ENCODE data around the gene SYNE3.

SYNE3 gene

GRCh38 chr14:95548328-95548929, 32.0 kb upstream of the SYNE3 start:
- Histone ChIP-seq H3K4me3 (ENCODE audit: low read depth, low read length, poor library complexity, severe bottlenecking) (no peak overlapping the region), H3K27me3 (ENCODE audit: insufficient read depth, low read length) (no peaks in the 10 kb centered on the region), H3K9me2 (ENCODE audit: low read depth, low read length) (no peaks in the 10 kb centered on the region), H4K20me1 (ENCODE audit: insufficient read depth, low read length) (no peaks in the 10 kb centered on the region), H3K9ac (ENCODE audit: low read length) (no peak overlapping the region), H3K4me1 (ENCODE audit: insufficient read depth, low read length, severe bottlenecking) (no peaks in the 10 kb centered on the region), H3K4me2 (ENCODE audit: low read length) (no peak overlapping the region), H3F3A (ENCODE audit: insufficient read depth, low read length) (no peaks in the 10 kb centered on the region), H3K9me3 (ENCODE audit: low read length) (no peaks in the 10 kb centered on the region), H3K79me2 (ENCODE audit: insufficient read depth, low read length) (no peaks in the 10 kb centered on the region), H3K36me3 (ENCODE audit: insufficient read depth, low read length) (peaks cover 15% of the 10 kb centered on the region; the same call in 1 of the 2 replicates), H2AFZ (ENCODE audit: low read length) (no peak overlapping the region), H3K27ac (ENCODE audit: low read depth, low read length, poor library complexity, severe bottlenecking) (no peak overlapping the region)
- no peak for TF ChIP-seq EZH2 (IDR thresholded peaks at IDR 0.05; ENCODE audit: borderline replicate concordance, low read length)

GRCh38 chr14:95547626-95548327, 31.3 kb upstream of the SYNE3 start:
- H3K36me3 ChIP-seq (ENCODE audit: insufficient read depth, low read length) = peaks cover 15% of the 10 kb centered on the region; the same call in 1 of the 2 replicates
- H3K79me2 ChIP-seq (ENCODE audit: insufficient read depth, low read length) = peaks cover 3% of the 10 kb centered on the region; the same call in 1 of the 2 replicates
- H3K9ac ChIP-seq (ENCODE audit: low read length) = no peak overlapping the region
- H3K9me3 ChIP-seq (ENCODE audit: low read length) = no peaks in the 10 kb centered on the region
- no peak overlapping the region for H3K4me2 ChIP-seq (ENCODE audit: low read length)
- H2AFZ ChIP-seq (ENCODE audit: low read length) = no peak overlapping the region
- H4K20me1 ChIP-seq (ENCODE audit: insufficient read depth, low read length) = no peaks in the 10 kb centered on the region
- no peak overlapping the region for H3K27ac ChIP-seq (ENCODE audit: low read depth, low read length, poor library complexity, severe bottlenecking)
- no peaks in the 10 kb centered on the region for H3K4me1 ChIP-seq (ENCODE audit: insufficient read depth, low read length, severe bottlenecking)
- H3K9me2 ChIP-seq (ENCODE audit: low read depth, low read length) = no peaks in the 10 kb centered on the region
- no peaks in the 10 kb centered on the region for H3K27me3 ChIP-seq (ENCODE audit: insufficient read depth, low read length)
- H3K4me3 ChIP-seq (ENCODE audit: low read depth, low read length, poor library complexity, severe bottlenecking) = no peak overlapping the region
- no peaks in the 10 kb centered on the region for H3F3A ChIP-seq (ENCODE audit: insufficient read depth, low read length)
- no peak for TF ChIP-seq EZH2 (IDR thresholded peaks at IDR 0.05; ENCODE audit: borderline replicate concordance, low read length)
- TF ChIP-seq, protein P1, sequence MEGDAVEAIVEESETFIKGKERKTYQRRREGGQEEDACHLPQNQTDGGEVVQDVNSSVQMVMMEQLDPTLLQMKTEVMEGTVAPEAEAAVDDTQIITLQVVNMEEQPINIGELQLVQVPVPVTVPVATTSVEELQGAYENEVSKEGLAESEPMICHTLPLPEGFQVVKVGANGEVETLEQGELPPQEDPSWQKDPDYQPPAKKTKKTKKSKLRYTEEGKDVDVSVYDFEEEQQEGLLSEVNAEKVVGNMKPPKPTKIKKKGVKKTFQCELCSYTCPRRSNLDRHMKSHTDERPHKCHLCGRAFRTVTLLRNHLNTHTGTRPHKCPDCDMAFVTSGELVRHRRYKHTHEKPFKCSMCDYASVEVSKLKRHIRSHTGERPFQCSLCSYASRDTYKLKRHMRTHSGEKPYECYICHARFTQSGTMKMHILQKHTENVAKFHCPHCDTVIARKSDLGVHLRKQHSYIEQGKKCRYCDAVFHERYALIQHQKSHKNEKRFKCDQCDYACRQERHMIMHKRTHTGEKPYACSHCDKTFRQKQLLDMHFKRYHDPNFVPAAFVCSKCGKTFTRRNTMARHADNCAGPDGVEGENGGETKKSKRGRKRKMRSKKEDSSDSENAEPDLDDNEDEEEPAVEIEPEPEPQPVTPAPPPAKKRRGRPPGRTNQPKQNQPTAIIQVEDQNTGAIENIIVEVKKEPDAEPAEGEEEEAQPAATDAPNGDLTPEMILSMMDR (IDR thresholded peaks at IDR 0.05; ENCODE audit: low read length) = no peak

DNA sequence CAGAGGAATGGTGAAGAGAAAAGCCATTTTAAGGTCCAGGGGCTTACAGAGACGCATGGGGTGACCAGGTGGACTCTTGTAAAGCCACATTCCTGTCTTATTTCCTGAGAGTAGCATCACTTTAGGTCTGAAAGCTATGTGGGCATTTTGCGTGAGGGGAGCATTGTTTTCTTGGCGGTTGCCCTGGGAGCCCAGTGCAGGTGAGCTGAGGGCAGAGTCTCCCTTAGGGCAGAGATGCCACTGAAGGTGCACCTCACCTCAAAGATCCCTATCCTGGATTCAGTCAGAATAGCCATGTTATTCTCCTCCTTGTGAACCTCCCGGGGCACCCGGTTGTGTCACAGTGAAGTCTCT, 30.8 kb upstream of the SYNE3 start:
- Histone ChIP-seq H3K4me1 (ENCODE audit: insufficient read depth, low read length, severe bottlenecking) (no peaks in the 10 kb centered on the region), H4K20me1 (ENCODE audit: insufficient read depth, low read length) (no peaks in the 10 kb centered on the region), H2AFZ (ENCODE audit: low read length) (no peak overlapping the region), H3K27me3 (ENCODE audit: insufficient read depth, low read length) (no peaks in the 10 kb centered on the region), H3K9ac (ENCODE audit: low read length) (no peak overlapping the region), H3K27ac (ENCODE audit: low read depth, low read length, poor library complexity, severe bottlenecking) (no peak overlapping the region), H3K9me2 (ENCODE audit: low read depth, low read length) (no peaks in the 10 kb centered on the region), H3K36me3 (ENCODE audit: insufficient read depth, low read length) (peaks cover 15% of the 10 kb centered on the region; the same call in 1 of the 2 replicates), H3K4me2 (ENCODE audit: low read length) (no peak overlapping the region), H3K9me3 (ENCODE audit: low read length) (no peaks in the 10 kb centered on the region), H3K79me2 (ENCODE audit: insufficient read depth, low read length) (peaks cover 8% of the 10 kb centered on the region), H3K4me3 (ENCODE audit: low read depth, low read length, poor library complexity, severe bottlenecking) (no peak overlapping the region), H3F3A (ENCODE audit: insufficient read depth, low read length) (no peaks in the 10 kb centered on the region)
- TF ChIP-seq EZH2 (IDR thresholded peaks at IDR 0.05; ENCODE audit: borderline replicate concordance, low read length) = no peak
- TF ChIP-seq, protein P1 (IDR thresholded peaks at IDR 0.05; ENCODE audit: low read length) = no peak

All from OCI-LY1 (cell line).